Measurements from ENCODE around the gene BCL11B. TPM values are rescaled to one million over a fixed set of nuclear protein-coding genes. Genes with fewer than 3 reads are reported as not detected.
"Not testable (repeated sequence)": the region's sequence is repeated elsewhere in the genome, so short reads cannot be mapped to it uniquely, and the experiment has no call there.

The BCL11B gene
- total RNA-seq, 1 donor from 2014 or later, result under 0.01 TPM

- no peak for DNase-seq (ENCODE audit: low read depth in 2 of 2)
Observed at GRCh38 chr14:99241325-99242010, 30.5 kb downstream of the BCL11B start.

- no peak for DNase-seq (ENCODE audit: low read depth in 2 of 2)
Observed at GRCh38 chr14:99240627-99241324, 31.2 kb downstream of the BCL11B start.

- no peak for DNase-seq (ENCODE audit: low read depth in 2 of 2)
Observed at GRCh38 chr14:99239661-99240092, 32.3 kb downstream of the BCL11B start.

- no peak for DNase-seq (ENCODE audit: low read depth in 2 of 2)
Observed at GRCh38 chr14:99238216-99238615, 33.8 kb downstream of the BCL11B start.

- no peak for DNase-seq (ENCODE audit: low read depth in 2 of 2)
Observed at GRCh38 chr14:99237288-99237687, 34.7 kb downstream of the BCL11B start.

GRCh38 chr14:99236386-99237138 lies 35.4 kb downstream of the BCL11B start:
- DNase-seq (ENCODE audit: low read depth in 2 of 2), result no peak

GRCh38 chr14:99235582-99236320 lies 36.2 kb downstream of the BCL11B start:
- no peak for DNase-seq (ENCODE audit: low read depth in 2 of 2)

GRCh38 chr14:99234961-99235571 lies 36.9 kb downstream of the BCL11B start:
- DNase-seq (ENCODE audit: low read depth in 2 of 2), result no peak

- no peak for DNase-seq (ENCODE audit: low read depth in 2 of 2)
Observed at GRCh38 chr14:99234355-99234754, 37.6 kb downstream of the BCL11B start.

- DNase-seq (ENCODE audit: low read depth in 2 of 2), result no peak
Observed at GRCh38 chr14:99233222-99234035, 38.6 kb downstream of the BCL11B start.

GRCh38 chr14:99232714-99233214 lies 39.2 kb downstream of the BCL11B start:
- no peak for DNase-seq (ENCODE audit: low read depth in 2 of 2)

GRCh38 chr14:99231850-99232713 lies 39.9 kb downstream of the BCL11B start:
- no peak for DNase-seq (ENCODE audit: low read depth in 2 of 2)

GRCh38 chr14:99231161-99231849 lies 40.7 kb downstream of the BCL11B start:
- no peak for DNase-seq (ENCODE audit: low read depth in 2 of 2)

- no peak for DNase-seq (ENCODE audit: low read depth in 2 of 2)
Observed at GRCh38 chr14:99230208-99231151, 41.5 kb downstream of the BCL11B start.

- no peak for DNase-seq (ENCODE audit: low read depth in 2 of 2)
Observed at GRCh38 chr14:99229654-99230207, 42.3 kb downstream of the BCL11B start.

- not testable (repeated sequence) for DNase-seq (ENCODE audit: low read depth in 2 of 2)
Observed at GRCh38 chr14:99228760-99229159, 43.2 kb downstream of the BCL11B start.

- no peak for DNase-seq (ENCODE audit: low read depth in 2 of 2)
Observed at GRCh38 chr14:99226687-99227086, 45.3 kb downstream of the BCL11B start.
